ENCODE results near the gene RTF2.
"Not testable (repeated sequence)": the region's sequence is repeated elsewhere in the genome, so short reads cannot be mapped to it uniquely, and the experiment has no call there.

The RTF2 gene

GRCh38 chr20:56522311-56522710 is 53.9 kb downstream of the RTF2 start:
- Histone ChIP-seq H3K27me3 (ENCODE audit: control insufficient read depth, insufficient read depth, low read length) (no peaks in the 10 kb centered on the region), H3K4me3 (ENCODE audit: low read depth, low read length) (no peak overlapping the region), H3K9me3 (ENCODE audit: control insufficient read depth, low read length) (no peaks in the 10 kb centered on the region), H3K79me2 (no peaks in the 10 kb centered on the region), H3K4me1 (no peaks in the 10 kb centered on the region), H3K36me3 (ENCODE audit: control insufficient read depth, insufficient read depth, low read length) (no peaks in the 10 kb centered on the region), H3K9ac (no peak overlapping the region), H3K4me2 (ENCODE audit: low read length) (no peak overlapping the region), H3K27ac (no peak overlapping the region), H2AFZ (no peak overlapping the region)
- no peak for TF ChIP-seq CTCF (IDR thresholded peaks at IDR 0.05)

- not testable (repeated sequence) for H3K79me2 ChIP-seq; H2AFZ ChIP-seq; H3K4me2 ChIP-seq (ENCODE audit: low read length); H3K36me3 ChIP-seq (ENCODE audit: control insufficient read depth, insufficient read depth, low read length); H3K27me3 ChIP-seq (ENCODE audit: control insufficient read depth, insufficient read depth, low read length); H3K4me3 ChIP-seq (ENCODE audit: low read depth, low read length); H3K9me3 ChIP-seq (ENCODE audit: control insufficient read depth, low read length); H3K27ac ChIP-seq; H3K9ac ChIP-seq; H3K4me1 ChIP-seq
Observed at GRCh38 chr20:56524444-56524843, 56.0 kb downstream of the RTF2 start, which contains the start of gene FAM209A. FAM209A (plus strand) TSS chr20:56524744; CDS start chr20:56524809, 65 bp downstream.

- TF ChIP-seq CTCF (IDR thresholded peaks at IDR 0.05): no peak
- no peak overlapping the region for H3K4me2 ChIP-seq (ENCODE audit: low read length)
- no peaks in the 10 kb centered on the region for H3K79me2 ChIP-seq
- no peak overlapping the region for H3K4me3 ChIP-seq (ENCODE audit: low read depth, low read length)
- H3K4me1 ChIP-seq: no peaks in the 10 kb centered on the region
- H3K27ac ChIP-seq: no peak overlapping the region
- H3K27me3 ChIP-seq (ENCODE audit: control insufficient read depth, insufficient read depth, low read length): no peaks in the 10 kb centered on the region
- H3K9ac ChIP-seq: no peak overlapping the region
- H2AFZ ChIP-seq: no peak overlapping the region
- H3K36me3 ChIP-seq (ENCODE audit: control insufficient read depth, insufficient read depth, low read length): no peaks in the 10 kb centered on the region
- no peaks in the 10 kb centered on the region for H3K9me3 ChIP-seq (ENCODE audit: control insufficient read depth, low read length)
Observed at GRCh38 chr20:56527521-56527920, 59.1 kb downstream of the RTF2 start.

- H3K4me1 ChIP-seq; H3K79me2 ChIP-seq; H3K4me2 ChIP-seq (ENCODE audit: low read length); H3K9ac ChIP-seq; H3K27ac ChIP-seq; H2AFZ ChIP-seq; H3K36me3 ChIP-seq (ENCODE audit: control insufficient read depth, insufficient read depth, low read length); H3K4me3 ChIP-seq (ENCODE audit: low read depth, low read length); H3K9me3 ChIP-seq (ENCODE audit: control insufficient read depth, low read length); H3K27me3 ChIP-seq (ENCODE audit: control insufficient read depth, insufficient read depth, low read length): not testable (repeated sequence)
Observed at GRCh38 chr20:56532946-56533345, 64.5 kb downstream of the RTF2 start, which contains the start of gene FAM209B. FAM209B (plus strand) TSS chr20:56533246; CDS start chr20:56533342, 96 bp downstream.

- Histone ChIP-seq H3K4me2 (ENCODE audit: low read length) (no peak overlapping the region), H2AFZ (no peak overlapping the region), H3K9ac (no peak overlapping the region), H3K79me2 (no peaks in the 10 kb centered on the region), H3K27me3 (ENCODE audit: control insufficient read depth, insufficient read depth, low read length) (no peaks in the 10 kb centered on the region), H3K4me1 (no peaks in the 10 kb centered on the region), H3K36me3 (ENCODE audit: control insufficient read depth, insufficient read depth, low read length) (no peaks in the 10 kb centered on the region), H3K27ac (no peak overlapping the region), H3K9me3 (ENCODE audit: control insufficient read depth, low read length) (no peaks in the 10 kb centered on the region), H3K4me3 (ENCODE audit: low read depth, low read length) (no peak overlapping the region)
- TF ChIP-seq CTCF (IDR thresholded peaks at IDR 0.05): no peak
Observed at GRCh38 chr20:56537997-56538396, 69.6 kb downstream of the RTF2 start.

GRCh38 chr20:56540415-56540814 is 72.0 kb downstream of the RTF2 start:
- Histone ChIP-seq H3K27ac (no peak overlapping the region), H3K36me3 (ENCODE audit: control insufficient read depth, insufficient read depth, low read length) (no peaks in the 10 kb centered on the region), H3K27me3 (ENCODE audit: control insufficient read depth, insufficient read depth, low read length) (no peaks in the 10 kb centered on the region), H3K4me3 (ENCODE audit: low read depth, low read length) (no peak overlapping the region), H3K4me2 (ENCODE audit: low read length) (no peak overlapping the region), H2AFZ (no peak overlapping the region), H3K9ac (no peak overlapping the region), H3K4me1 (no peaks in the 10 kb centered on the region), H3K9me3 (ENCODE audit: control insufficient read depth, low read length) (no peaks in the 10 kb centered on the region), H3K79me2 (no peaks in the 10 kb centered on the region)
- TF ChIP-seq CTCF (IDR thresholded peaks at IDR 0.05): no peak
